IPS-NIHi11 (cell line): ENCODE data around the gene KDM6A.
"Not testable (repeated sequence)": the region's sequence is repeated elsewhere in the genome, so short reads cannot be mapped to it uniquely, and the experiment has no call there.

Experiments
- DNase-seq: peaks from one replicate; pipeline ENCODE4 v3.0.0; 2012; ENCODE audit warnings: mixed read lengths, low spot score

The KDM6A gene

DNA sequence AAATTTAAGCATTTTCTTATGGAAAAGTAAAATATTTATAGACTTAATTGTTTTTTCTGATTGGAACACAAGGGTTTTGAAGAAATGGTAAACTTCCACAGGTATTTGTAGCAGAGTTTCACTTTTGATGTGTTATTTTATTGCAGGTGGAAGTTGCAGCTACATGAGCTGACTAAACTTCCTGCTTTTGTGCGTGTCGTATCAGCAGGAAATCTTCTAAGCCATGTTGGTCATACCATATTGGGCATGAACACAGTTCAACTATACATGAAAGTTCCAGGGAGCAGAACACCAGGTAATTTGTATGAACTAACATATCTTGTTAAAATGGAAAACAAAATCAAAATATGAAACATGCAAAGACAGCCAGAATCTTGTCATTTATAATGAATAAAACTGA lies 210.3 kb downstream of the KDM6A start:
- no peak for DNase-seq

DNA sequence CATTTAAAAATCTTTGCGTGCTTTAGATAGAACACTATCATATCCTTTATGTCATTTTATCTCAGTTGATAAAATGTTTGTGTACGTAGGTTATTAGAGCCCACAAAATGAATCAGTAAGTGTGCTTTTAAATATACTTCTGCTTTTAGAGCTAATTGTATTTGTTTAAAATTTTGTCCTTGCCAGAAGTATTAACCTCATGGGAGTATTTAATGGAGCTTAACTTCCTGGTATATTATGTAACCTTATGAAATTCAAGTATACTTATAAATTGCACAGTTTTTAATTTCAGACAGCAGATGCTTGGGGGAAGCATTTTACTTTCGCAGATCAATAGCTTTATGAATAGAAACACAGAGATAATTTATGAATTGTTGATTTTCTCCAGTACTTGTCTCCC lies 237.5 kb downstream of the KDM6A start:
- DNase-seq, result no peak

DNA sequence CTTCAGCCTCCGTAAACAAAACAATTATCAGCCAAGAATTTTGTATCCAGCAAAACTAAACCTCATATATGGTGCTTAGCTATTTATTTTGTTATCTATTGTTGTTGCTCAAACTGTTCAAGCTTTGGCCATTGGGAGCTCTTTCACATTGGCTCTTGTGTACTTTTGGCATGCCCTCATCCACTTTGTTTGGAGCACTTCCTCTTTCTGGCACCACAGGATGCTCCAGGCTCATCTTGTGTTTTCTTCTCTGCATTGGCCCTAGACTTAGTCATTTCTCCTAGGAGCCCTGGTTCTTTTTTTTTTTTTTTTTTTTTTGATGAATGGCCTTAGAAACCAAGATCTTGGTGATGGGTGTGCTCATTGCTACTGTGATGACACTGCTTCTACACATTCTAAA lies 253.2 kb downstream of the KDM6A start:
- no peak for DNase-seq

DNA sequence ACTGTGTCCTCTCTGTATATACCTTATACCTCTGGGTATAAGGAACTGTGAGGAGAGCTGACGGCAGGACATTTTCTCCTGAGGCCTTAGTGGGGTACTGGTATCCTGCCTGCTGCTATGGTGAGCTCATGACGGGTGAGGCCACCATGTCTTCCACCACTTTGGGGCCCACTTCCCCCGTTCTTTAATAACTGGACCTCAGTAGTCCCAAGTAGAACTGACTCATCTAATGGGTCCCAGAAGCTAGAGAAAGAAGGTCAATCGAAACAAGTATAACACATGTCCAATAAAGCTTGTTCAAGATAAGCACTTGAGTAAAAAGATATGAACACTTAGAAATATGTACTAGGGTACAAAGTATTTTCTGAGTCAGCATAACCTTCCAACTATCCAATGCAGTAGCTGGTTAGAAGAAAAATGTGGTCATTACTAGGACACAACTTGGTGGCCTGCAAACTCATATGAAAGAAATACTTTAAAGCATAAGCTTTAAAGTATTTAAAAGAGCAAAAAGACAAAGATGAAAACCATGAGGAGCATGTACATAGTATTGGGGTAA lies 256.0 kb downstream of the KDM6A start:
- DNase-seq, result no peak

DNA sequence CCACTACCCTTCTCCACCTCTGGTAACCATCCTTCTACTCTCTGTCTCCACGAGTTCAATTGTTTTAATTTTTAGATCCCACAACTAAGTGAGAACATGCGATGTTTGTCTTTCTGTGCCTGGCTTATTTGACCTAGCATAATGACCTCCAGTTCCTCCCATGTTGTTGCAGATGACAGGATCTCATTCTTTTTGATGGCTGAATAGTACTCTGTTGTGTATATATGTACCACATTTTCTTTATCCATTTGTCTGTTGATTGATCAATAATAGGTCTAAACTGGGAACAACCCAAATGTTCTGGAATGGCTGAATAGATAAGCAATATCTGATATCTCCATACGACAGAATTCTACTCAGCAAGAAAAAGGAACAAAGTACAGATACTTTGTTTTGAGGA lies 260.5 kb downstream of the KDM6A start:
- DNase-seq, result no peak

DNA sequence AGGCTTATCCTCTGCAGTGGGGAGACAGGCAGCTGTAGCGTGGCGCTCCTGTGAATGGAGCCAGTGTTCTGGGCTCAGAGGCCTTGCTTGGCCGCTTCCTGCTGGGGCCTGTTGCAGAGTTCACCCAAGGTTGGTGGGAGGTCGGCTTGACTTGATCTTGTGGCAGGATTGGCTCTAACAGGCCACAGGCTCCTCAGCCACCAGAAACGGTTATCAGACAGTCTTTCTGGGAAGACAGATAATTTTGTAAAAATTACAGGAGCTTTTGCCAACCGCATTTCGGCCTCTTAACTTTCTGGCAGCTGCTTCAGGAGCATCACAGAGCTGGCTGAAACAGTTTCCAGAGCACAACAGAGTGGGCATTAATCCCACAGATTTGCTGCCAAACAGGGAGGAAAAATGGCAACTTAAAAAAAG lies 261.3 kb downstream of the KDM6A start:
- DNase-seq, result no peak

DNA sequence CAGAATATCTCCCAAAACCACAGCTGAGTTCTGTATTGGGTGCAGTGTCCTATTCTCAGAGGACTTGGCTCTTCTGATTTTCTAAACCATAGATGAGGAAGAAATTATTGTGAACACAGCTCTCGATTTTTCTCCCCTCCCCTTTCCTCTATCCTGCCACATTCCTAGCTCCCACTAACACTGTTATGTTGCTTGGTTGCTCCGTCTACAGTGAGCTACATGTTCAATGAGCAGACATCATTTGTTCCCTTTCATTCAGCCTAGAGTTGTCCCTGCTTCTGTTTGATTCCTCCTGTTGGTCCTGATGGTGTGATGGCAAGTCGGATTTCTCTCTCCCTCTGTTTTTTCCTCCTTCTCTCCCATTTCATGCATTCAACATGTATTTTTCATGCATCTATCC lies 261.8 kb downstream of the KDM6A start:
- DNase-seq, result no peak

DNA sequence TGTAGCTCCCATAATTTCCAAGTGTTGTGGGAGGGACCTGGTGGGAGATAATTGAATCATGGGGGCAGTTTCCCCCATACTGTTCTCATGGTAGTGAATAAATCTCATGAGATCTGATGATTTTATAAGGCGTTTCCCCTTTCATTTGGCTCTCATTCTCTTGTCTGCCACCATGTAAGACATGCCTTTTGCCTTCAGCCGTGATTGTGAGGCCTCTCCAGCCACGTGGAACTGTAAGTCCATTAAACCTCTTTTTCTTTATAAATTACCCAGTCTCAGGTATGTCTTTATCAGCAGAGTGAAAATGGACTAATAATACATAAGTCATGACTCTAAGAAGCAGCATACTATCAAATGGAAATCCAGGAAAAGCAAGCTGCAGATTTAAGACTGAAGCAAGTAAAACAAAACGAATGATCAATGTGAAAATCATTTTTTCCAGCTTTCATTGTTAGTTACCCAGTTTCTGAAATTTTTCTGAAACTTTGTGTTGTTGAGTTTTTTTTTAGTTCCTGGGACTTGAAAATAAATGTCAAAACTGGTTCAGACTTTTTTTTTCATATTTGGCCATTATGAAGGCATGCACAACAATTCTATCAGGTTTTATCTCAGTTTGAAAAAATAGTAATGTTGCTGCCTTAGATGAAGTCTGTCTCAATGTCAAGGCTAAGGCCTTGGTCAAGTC lies 262.5 kb downstream of the KDM6A start:
- DNase-seq, result not testable (repeated sequence)

DNA sequence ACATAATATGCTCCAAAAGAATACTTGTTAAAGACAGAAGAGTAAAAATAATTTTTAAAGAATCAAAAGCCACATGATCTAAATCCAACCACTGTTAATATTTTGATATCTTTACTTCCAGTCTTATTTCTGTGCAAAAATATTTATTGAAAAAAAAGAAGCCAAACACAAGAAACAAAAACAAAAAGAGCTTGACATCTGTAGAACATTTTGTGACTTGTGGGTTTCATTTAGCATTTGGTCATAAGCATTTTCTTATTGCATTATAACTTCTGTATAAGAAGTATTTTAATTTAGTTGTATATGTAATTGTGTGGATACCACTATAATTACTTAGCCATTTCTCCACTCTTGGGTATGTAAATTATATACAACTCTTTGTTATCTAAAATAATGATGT lies 264.5 kb downstream of the KDM6A start:
- no peak for DNase-seq

DNA sequence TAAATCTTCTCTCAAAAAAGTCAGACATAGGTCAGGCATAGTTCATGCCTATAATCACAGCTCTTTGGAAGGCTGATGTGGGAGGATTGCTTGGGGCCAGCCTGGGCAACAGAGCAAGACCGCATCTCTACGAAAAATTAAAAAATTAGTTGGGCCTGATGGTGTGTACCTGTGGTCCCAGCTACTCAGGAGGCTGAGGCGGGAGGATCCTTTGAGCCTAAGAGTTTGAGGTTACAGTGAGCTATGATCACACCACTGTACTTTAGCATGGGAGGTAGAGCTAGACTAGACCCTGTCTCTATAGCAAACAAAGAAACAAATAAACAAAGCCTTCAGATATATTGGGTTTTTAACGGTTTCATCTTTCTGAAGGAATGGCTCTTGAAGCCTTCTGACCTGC lies 265.5 kb downstream of the KDM6A start:
- DNase-seq, result no peak

DNA sequence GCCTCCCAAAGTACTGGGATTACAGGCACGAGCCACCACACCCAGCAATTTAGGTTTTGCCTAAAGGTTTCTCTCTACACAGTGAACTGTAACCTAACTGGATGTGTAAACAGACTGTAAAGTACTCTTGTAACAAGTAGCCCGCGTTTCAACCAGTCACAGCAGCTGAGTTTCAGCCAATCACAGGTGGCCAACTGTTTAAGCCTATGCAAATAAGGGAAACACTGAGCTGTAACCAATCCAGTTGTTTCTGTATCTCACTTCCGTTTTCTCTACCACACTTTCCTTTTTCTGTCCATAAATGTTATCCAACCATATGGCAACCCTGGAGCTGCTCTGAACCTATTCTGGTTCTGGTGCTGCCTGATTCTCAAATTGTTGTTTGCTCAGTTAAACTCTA lies 267.8 kb downstream of the KDM6A start:
- no peak for DNase-seq

DNA sequence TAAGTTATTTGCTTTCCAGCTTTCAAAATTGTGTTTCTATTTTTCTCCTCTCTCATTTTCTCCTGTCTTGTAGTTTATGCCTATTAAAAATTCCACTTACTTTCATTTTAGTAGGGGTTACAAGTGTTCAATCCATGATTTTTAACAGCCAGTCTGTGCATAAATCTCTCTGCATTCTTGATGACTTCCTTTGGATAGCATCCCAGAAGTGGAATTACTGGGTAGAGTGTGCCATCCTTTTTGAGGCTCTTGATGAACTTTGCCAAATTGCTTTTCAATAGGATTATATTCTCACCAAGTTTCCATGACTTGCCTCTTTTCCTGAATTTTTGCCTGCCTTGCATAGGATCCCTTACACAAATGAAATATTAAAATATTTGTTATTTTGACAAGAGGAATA lies 269.2 kb downstream of the KDM6A start:
- DNase-seq, result no peak

DNA sequence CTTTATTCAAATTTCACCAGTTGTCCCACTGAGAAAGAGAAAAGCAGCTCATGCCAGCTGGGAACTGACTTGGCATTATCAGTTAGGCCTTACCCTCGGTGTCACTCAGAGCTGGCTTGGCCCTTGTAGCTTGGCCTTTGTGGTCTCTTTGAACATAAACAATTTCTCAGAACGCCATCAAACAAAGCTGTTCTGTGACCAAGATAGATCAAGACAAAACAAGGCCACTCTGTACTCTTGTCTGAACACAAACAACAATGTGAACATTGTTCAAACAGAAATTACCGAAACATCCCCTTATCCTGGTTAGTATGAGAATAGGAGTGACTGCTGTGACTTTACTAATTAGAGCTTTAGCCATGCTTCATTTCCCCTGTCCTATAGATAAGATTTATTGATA lies 270.5 kb downstream of the KDM6A start:
- DNase-seq, result no peak

DNA sequence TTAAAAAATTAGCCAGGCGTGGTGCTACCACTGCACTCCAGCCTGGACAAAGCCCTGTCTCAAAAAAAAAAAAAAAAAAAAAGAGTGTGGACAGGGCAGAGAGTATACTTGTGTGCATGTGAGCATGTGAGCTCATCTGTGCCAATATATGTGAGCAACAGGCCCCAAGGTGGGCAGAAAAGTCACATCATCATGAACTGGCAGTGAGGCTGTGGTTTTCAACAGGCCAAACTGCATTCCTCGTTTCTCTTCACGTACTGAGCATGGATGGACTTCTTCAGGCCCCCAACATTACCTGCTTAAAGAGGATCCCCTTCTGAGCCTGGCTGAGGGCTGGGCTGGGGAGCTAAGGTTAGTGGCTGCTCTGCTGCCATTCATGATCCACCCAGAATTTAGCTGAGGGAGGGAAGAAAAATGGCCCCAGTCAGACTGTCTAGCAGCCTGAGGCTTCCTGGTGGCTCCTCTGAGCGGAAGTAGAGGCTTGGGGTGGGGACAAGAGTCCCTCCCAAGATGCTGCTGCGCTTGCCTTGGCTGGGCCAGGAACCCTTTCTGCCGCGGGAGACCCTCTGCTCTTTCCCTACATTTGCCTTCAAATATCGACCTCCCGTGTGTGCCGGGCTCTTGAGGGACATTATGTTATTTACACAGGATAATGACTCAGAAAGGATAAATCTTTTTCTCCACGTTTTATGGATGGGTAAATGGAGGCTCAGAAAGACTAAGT lies 272.7 kb downstream of the KDM6A start:
- no peak for DNase-seq

DNA sequence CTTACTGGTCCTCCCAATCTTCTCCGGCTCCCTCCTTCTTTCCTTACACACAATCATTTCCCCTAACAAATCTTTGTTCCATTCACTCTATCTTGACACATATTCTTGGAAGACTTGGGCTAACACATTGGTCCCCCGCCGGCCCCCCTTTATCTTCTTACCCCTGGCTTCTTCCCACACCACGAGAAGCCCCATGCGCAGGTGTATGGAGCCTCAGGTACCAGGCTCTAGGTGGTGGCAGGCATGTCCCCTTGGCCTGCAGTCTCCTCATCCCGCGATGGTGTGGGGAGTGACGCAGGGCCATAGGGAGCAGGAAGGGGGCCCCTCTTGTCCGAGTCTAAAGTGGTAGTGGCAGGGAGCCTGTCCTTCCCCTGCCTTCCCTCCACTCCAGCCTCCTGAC lies 277.8 kb downstream of the KDM6A start:
- DNase-seq, result no peak

DNA sequence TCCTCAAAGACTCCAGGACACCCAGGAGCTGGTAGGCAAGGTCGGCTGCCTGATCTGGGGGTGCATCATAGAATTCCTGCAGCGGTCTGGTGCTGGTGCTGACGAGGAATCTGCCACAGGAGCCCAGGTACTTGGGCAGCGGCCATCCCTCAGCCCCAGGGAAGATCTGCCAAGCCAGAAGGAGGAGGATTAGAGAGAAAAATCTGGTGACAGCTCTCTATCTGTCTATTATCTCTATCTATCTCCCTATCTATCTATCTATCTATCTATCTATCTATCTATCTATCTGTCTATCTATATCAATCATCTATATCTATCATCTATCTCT lies 281.0 kb downstream of the KDM6A start:
- DNase-seq, result no peak

DNA sequence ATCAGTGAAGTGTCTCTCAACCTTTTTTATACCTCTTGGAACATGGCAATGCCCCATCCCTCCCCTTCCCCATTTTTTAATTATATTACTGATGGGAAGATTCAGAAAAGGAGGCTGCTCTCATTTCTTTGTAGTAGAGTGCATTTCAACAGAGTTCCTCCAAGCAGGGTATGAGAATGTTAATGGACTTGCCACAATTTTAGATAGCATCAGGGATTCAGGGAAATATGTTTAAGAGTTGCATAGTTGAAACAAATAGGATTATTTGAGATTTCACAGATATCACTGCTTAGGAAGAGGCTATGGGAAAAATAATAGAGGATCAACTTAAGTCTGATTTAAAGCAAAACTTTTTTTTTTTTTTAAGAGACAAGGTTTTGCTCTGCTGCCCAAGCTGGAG lies 281.5 kb downstream of the KDM6A start:
- no peak for DNase-seq

DNA sequence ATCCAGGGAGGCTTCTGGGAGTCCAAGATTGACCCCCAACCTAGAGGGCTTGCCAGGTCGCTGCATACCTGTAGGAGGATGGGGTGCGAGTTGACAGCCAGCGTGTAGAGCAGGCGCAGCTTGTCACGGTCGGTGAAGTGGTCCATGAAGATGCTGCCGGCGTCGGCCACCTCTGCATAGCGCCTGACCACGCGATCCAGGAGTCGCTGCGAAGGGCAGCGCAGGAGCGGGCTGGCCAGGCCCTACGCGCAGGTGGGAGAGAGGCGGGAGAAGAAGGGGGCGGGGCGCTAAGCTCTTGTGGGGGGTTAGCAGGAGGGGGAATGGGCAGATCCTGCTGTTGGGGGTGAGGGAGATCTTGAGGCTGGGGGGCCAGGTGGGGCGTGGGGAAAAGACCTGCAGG lies 284.7 kb downstream of the KDM6A start:
- DNase-seq, result no peak
